CD4-positive, alpha-beta T cell treated with Interleukin-17A for 1 hour (primary cell): ENCODE results near the gene FBXW7.
A peak's percentile ranks its signal among the peaks of the same experiment; 100 is the strongest.

Experiments used
- DNase-seq: peaks from one replicate; pipeline ENCODE4 v3.0.0-alpha.2; 2020

Gene FBXW7

GRCh38 chr4:152509595-152510225, 26.2 kb downstream of the FBXW7 start:
- DNase-seq, result no peak

GRCh38 chr4:152508818-152509217, 27.1 kb downstream of the FBXW7 start:
- no peak for DNase-seq

- no peak for DNase-seq
These were observed 27.5 kb downstream of the FBXW7 start for GRCh38 chr4:152508386-152508785.

GRCh38 chr4:152503653-152504290, 32.1 kb downstream of the FBXW7 start:
- no peak for DNase-seq

- DNase-seq, result no peak
These were observed 33.9 kb downstream of the FBXW7 start for GRCh38 chr4:152501846-152502536.

GRCh38 chr4:152500800-152501434, 35.0 kb downstream of the FBXW7 start:
- DNase-seq, result peak; percentile 88

- no peak for DNase-seq
These were observed 35.6 kb downstream of the FBXW7 start for GRCh38 chr4:152500275-152500674.

- no peak for DNase-seq
These were observed 36.5 kb downstream of the FBXW7 start for GRCh38 chr4:152499344-152499743.

- DNase-seq, result no peak
These were observed 41.9 kb downstream of the FBXW7 start for GRCh38 chr4:152494020-152494419.

- no peak for DNase-seq
These were observed 47.6 kb downstream of the FBXW7 start for GRCh38 chr4:152488246-152488645.

- DNase-seq, result no peak
These were observed 49.2 kb downstream of the FBXW7 start for GRCh38 chr4:152486429-152487389.

GRCh38 chr4:152485726-152486276, 50.1 kb downstream of the FBXW7 start:
- peak; percentile 67 for DNase-seq

GRCh38 chr4:152482211-152482610, 53.7 kb downstream of the FBXW7 start:
- DNase-seq, result no peak

- no peak for DNase-seq
These were observed 55.0 kb downstream of the FBXW7 start for GRCh38 chr4:152480901-152481300.

- no peak for DNase-seq
These were observed 55.6 kb downstream of the FBXW7 start for GRCh38 chr4:152480326-152480725.

- no peak for DNase-seq
These were observed 56.4 kb downstream of the FBXW7 start for GRCh38 chr4:152479428-152480026.

GRCh38 chr4:152478461-152479237, 57.2 kb downstream of the FBXW7 start:
- DNase-seq, result no peak

- no peak for DNase-seq
These were observed 59.1 kb downstream of the FBXW7 start for GRCh38 chr4:152476796-152477195.

- DNase-seq, result no peak
These were observed 64.6 kb downstream of the FBXW7 start for GRCh38 chr4:152471251-152471792.

- DNase-seq, result no peak
These were observed 67.5 kb downstream of the FBXW7 start for GRCh38 chr4:152468408-152468807.

GRCh38 chr4:152467101-152467500, 68.8 kb downstream of the FBXW7 start:
- no peak for DNase-seq
